OCI-LY7 (cell line): ENCODE data around the gene CCNB3. TPM values are rescaled to one million over a fixed set of nuclear protein-coding genes. Genes with fewer than 3 reads are reported as not detected.

Source experiments
- Bru-seq: library from RNA; stranded (reverse); fragments of 400-500 nt; gene quantifications from one replicate; lab custom pipeline; 2021; lab: Mats Ljungman, UMichigan
- BruChase-seq, 2 experiments: library from RNA; stranded (reverse); fragments of 400-500 nt; gene quantifications; one replicate each; lab custom pipeline; 2021; lab: Mats Ljungman, UMichigan
- BruUV-seq: library from RNA; stranded (reverse); fragments of 400-500 nt; replicated peaks from 2 replicates; lab custom pipeline; 2021; lab: Mats Ljungman, UMichigan
- CTCF ChIA-PET: fragments of 300-600 bp; sonication (Branson Sonifier 250); formaldehyde crosslinking; loops from one replicate; lab custom pipeline; 2022; ENCODE audit warnings: antibody characterized with exemption; ENCODE audit not compliant: unreplicated experiment; lab: Charles Lee
- POLR2A ChIA-PET: fragments of 300-600 bp; sonication (Branson Sonifier 250); formaldehyde crosslinking; loops from one replicate; lab custom pipeline; 2022; ENCODE audit warnings: antibody characterized with exemption; lab: Charles Lee
- DNase-seq: peaks from one replicate; pipeline ENCODE4 v3.0.0-alpha.2; 2015; ENCODE audit warnings: low spot score
- H2AFZ ChIP-seq: fragments of 200-600 bp; sonication (generic), shearing (Covaris generic); 2 replicates; pipeline ENCODE4 v1.6.1; 2014; ENCODE audit warnings: mild to moderate bottlenecking, antibody characterized with exemption, low read length, moderate library complexity
- H3K27ac ChIP-seq: fragments of 200-600 bp; sonication (generic); 2 replicates; pipeline ENCODE4 v1.5.1; 2014; ENCODE audit warnings: mixed run types, low read depth, mild to moderate bottlenecking, moderate library complexity, low read length, inconsistent platforms; ENCODE audit not compliant: poor library complexity, severe bottlenecking
- H3K36me3 ChIP-seq: fragments of 200-600 bp; sonication (generic); 2 replicates; pipeline ENCODE4 v1.6.1; 2014; ENCODE audit warnings: mild to moderate bottlenecking, antibody characterized with exemption, low read length, moderate library complexity, mixed read lengths; ENCODE audit not compliant: insufficient read depth
- H3K4me1 ChIP-seq: fragments of 200-600 bp; sonication (generic); 2 replicates; pipeline ENCODE4 v1.5.1; 2014; ENCODE audit warnings: mild to moderate bottlenecking, low read length; ENCODE audit not compliant: insufficient read depth, poor library complexity, severe bottlenecking
- H3K4me2 ChIP-seq: fragments of 200-600 bp; sonication (generic); 2 replicates; pipeline ENCODE4 v1.6.1; 2014; ENCODE audit warnings: mild to moderate bottlenecking, low read length
- H3K4me3 ChIP-seq: fragments of 200-600 bp; sonication (generic); 2 replicates; pipeline ENCODE4 v1.5.1; 2014; ENCODE audit warnings: mild to moderate bottlenecking, low read depth, low read length; ENCODE audit not compliant: poor library complexity, severe bottlenecking
- H3K79me2 ChIP-seq: fragments of 200-600 bp; sonication (generic); 2 replicates; pipeline ENCODE4 v1.6.1; 2016; ENCODE audit warnings: low read depth, mild to moderate bottlenecking, low read length, moderate library complexity, mixed read lengths; ENCODE audit not compliant: insufficient read depth
- H3K9me2 ChIP-seq: fragments of 200-600 bp; sonication (generic); 2 replicates; pipeline ENCODE4 v1.6.1; 2016; ENCODE audit warnings: mild to moderate bottlenecking, low read length, mixed read lengths; ENCODE audit not compliant: insufficient read depth
- H3K9me3 ChIP-seq: fragments of 200-600 bp; sonication (generic); 2 replicates; pipeline ENCODE4 v1.6.1; 2014; ENCODE audit warnings: mild to moderate bottlenecking, mixed run types, low read length, mixed read lengths
- H4K20me1 ChIP-seq: fragments of 200-600 bp; sonication (generic); 2 replicates; pipeline ENCODE4 v1.6.1; 2014; ENCODE audit warnings: mild to moderate bottlenecking, antibody characterized with exemption, low read length, moderate library complexity, mixed read lengths; ENCODE audit not compliant: insufficient read depth
- EZH2phosphoT487 ChIP-seq: fragments of 200-600 bp; sonication (generic); IDR thresholded peaks from 2 replicates; pipeline ENCODE4 v1.6.1; 2018; ENCODE audit warnings: low read depth, borderline replicate concordance, mild to moderate bottlenecking, mixed run types, antibody characterized with exemption, low read length, moderate library complexity, mixed read lengths
- intact Hi-C: fragments of 100-400 bp; cut with micrococcal nuclease; formaldehyde crosslinking; loops from one replicate; pipeline ENCODE4 v1.10.0; 2022; ENCODE audit not compliant: unreplicated experiment
- long read RNA-seq: library from polyadenylated mRNA; stranded (forward); transcript quantifications from one replicate; pipeline ENCODE4 v2.0.0, GENCODE V29; 2022
- total RNA-seq, 2 experiments: library from RNA; depleted of rRNA in 1 of 2; stranded (reverse); fragments of >200 nt in 1 of 2; shearing (Covaris generic) in 1 of 2; gene quantifications; 2 replicates each; pipeline ENCODE4 v1.2.3, GENCODE V29; 2014 to 2022
- TF ChIP-seq, protein P1 (sequence below): fragments of 200-600 bp; sonication (generic); conservative IDR thresholded peaks from 2 replicates; pipeline ENCODE4 v1.5.1; 2014; ENCODE audit warnings: mild to moderate bottlenecking, antibody characterized with exemption, low read length, moderate library complexity, mixed read lengths

The CCNB3 gene, protein sequence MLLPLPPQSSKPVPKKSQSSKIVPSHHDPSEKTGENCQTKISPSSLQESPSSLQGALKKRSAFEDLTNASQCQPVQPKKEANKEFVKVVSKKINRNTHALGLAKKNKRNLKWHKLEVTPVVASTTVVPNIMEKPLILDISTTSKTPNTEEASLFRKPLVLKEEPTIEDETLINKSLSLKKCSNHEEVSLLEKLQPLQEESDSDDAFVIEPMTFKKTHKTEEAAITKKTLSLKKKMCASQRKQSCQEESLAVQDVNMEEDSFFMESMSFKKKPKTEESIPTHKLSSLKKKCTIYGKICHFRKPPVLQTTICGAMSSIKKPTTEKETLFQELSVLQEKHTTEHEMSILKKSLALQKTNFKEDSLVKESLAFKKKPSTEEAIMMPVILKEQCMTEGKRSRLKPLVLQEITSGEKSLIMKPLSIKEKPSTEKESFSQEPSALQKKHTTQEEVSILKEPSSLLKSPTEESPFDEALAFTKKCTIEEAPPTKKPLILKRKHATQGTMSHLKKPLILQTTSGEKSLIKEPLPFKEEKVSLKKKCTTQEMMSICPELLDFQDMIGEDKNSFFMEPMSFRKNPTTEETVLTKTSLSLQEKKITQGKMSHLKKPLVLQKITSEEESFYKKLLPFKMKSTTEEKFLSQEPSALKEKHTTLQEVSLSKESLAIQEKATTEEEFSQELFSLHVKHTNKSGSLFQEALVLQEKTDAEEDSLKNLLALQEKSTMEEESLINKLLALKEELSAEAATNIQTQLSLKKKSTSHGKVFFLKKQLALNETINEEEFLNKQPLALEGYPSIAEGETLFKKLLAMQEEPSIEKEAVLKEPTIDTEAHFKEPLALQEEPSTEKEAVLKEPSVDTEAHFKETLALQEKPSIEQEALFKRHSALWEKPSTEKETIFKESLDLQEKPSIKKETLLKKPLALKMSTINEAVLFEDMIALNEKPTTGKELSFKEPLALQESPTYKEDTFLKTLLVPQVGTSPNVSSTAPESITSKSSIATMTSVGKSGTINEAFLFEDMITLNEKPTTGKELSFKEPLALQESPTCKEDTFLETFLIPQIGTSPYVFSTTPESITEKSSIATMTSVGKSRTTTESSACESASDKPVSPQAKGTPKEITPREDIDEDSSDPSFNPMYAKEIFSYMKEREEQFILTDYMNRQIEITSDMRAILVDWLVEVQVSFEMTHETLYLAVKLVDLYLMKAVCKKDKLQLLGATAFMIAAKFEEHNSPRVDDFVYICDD (N-terminal part only)
- total RNA-seq (2014; rRNA removed; shearing (Covaris generic)), result 0.95 and 2.7 TPM in 2 replicates
- total RNA-seq (2022), result 1.8 and 2.0 TPM in 2 replicates
- Bru-seq, nascent RNA, result percentile 21 among the genes with signal in this experiment
- BruChase-seq, experiment 1, labeled RNA remaining after a 6-hour chase, result percentile 17 among the genes with signal in this experiment
- BruChase-seq, experiment 2, labeled RNA remaining after a 2-hour chase, result percentile 20 among the genes with signal in this experiment
- long read RNA-seq, full-length matches to known transcripts, result 1 of 1 reads
- long read RNA-seq, partial matches to known transcripts, result 0 of 1 reads
- long read RNA-seq, other reads (novel, unspliced or antisense), result 0 of 1 reads

DNA sequence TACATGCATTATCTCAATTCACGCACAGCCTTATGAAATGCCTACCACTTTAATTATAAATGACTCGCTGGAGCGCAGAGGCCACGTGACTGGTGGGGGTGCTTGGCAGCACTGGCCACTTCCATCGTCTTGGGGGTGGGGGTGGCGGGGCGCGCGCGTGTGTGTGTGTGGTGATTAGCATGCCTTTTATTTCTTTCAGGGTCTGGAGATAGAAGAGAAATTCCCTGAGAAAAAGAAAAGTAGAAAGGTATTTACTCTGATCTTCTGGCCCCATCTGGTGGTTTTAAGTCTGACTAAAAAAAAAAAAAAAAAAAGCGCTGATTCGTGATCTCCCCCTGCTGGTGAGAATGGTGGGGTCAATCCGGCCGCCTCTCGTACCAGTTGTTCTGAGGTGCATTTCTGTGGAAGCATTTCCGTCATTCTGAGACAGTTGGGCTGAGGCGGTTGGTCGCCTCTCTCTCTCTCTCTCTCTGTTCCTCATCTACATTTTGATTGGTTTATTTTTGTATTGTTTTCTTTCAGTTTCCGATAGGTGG lies at the start of gene CCNB3:
Gene CCNB3 (plus strand): TSS at position 402 of the 536 bp plus-strand sequence. CDS start 80,399 bp downstream, outside the sequence.
- TF ChIP-seq EZH2phosphoT487, result no peak
- TF ChIP-seq, protein P1, sequence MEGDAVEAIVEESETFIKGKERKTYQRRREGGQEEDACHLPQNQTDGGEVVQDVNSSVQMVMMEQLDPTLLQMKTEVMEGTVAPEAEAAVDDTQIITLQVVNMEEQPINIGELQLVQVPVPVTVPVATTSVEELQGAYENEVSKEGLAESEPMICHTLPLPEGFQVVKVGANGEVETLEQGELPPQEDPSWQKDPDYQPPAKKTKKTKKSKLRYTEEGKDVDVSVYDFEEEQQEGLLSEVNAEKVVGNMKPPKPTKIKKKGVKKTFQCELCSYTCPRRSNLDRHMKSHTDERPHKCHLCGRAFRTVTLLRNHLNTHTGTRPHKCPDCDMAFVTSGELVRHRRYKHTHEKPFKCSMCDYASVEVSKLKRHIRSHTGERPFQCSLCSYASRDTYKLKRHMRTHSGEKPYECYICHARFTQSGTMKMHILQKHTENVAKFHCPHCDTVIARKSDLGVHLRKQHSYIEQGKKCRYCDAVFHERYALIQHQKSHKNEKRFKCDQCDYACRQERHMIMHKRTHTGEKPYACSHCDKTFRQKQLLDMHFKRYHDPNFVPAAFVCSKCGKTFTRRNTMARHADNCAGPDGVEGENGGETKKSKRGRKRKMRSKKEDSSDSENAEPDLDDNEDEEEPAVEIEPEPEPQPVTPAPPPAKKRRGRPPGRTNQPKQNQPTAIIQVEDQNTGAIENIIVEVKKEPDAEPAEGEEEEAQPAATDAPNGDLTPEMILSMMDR, result peak; percentile 49; the same call in 1 of the 2 replicates
- no peaks in the 10 kb centered on the region for H3K36me3 ChIP-seq
- CTCF ChIA-PET, result no interaction called here
- no peaks in the 10 kb centered on the region for H3K9me2 ChIP-seq
- H3K27ac ChIP-seq, result peak within 1 kb of the TSS; percentile 58
- peak within 1 kb of the TSS; percentile 95 for H2AFZ ChIP-seq
- H3K9me3 ChIP-seq, result no peaks in the 10 kb centered on the region
- peak within 1 kb of the TSS; percentile 69 for H3K4me2 ChIP-seq
- peak; percentile 88 for DNase-seq
- POLR2A ChIA-PET, result interaction anchor here (0.7 to 1.4 kb wide), 2 partner anchors 59 to 283 kb away, joined by 3 read pairs; no protein-coding TSS in a partner anchor
- intact Hi-C loops, result loop anchor here (5.0 kb wide), 1 partner anchor 282 kb away; the partner anchor contains the start of gene CLCN5
- peaks cover 13% of the 10 kb centered on the region for H3K4me1 ChIP-seq
- no peaks in the 10 kb centered on the region for H3K79me2 ChIP-seq
- BruUV-seq, result no TSS peak
- no peaks in the 10 kb centered on the region for H4K20me1 ChIP-seq
- peak within 1 kb of the TSS; percentile 59 for H3K4me3 ChIP-seq

DNA sequence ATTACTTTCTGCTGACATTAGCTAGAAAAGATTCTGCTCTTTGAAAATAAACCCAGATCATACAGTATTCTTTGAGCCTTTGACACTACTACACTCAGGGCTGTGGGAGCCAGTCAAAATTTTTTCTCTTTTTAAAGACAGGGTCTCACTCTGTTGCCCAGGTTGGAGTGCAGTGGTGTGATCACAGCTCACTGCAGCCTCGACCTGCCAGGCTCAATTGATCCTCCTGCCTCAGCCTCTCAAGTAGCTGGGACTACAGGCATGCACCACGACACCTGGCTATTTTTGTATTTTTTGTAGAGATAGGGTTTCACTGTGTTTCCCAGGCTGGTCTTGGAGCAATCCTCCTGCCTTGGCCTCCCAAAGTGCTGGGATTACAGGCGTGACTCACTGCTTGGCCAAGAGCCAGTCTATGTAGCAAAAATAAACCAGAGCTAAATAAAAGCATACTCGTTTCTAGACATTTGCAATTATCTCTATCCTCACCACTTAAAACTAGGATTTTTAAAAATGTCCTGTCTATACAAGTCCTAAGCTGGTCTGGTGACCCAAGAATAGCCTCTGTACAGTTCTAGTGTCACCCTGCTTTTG lies 46.9 kb upstream of the CCNB3 start:
- H3K9me2 ChIP-seq, result no peaks in the 10 kb centered on the region
- CTCF ChIA-PET, result no interaction called here
- no peaks in the 10 kb centered on the region for H3K79me2 ChIP-seq
- no peak overlapping the region for H3K4me2 ChIP-seq
- H3K36me3 ChIP-seq, result no peaks in the 10 kb centered on the region
- BruUV-seq, result no TSS peak
- no peak for TF ChIP-seq EZH2phosphoT487
- TF ChIP-seq, protein P1, result no peak
- no peaks in the 10 kb centered on the region for H3K9me3 ChIP-seq
- POLR2A ChIA-PET, result no interaction called here
- H3K4me3 ChIP-seq, result no peak overlapping the region
- H2AFZ ChIP-seq, result no peak overlapping the region
- H3K27ac ChIP-seq, result no peak overlapping the region
- H3K4me1 ChIP-seq, result no peaks in the 10 kb centered on the region
- no peaks in the 10 kb centered on the region for H4K20me1 ChIP-seq
- intact Hi-C loops, result no loop called here
- no peak for DNase-seq
